HCT116 (cell line): ENCODE measurements around the gene STK40. TPM values are rescaled to one million over a fixed set of nuclear protein-coding genes. Genes with fewer than 3 reads are reported as not detected.

ENCODE experiments used
- ATAC-seq: fragments of 200-7000 bp; cut with Tn5 transposase; 2 replicates; pipeline ENCODE4 v1.9.1; 2020; ENCODE audit warnings: mild to moderate bottlenecking, moderate library complexity
- BruUV-seq: library from RNA; stranded (reverse); fragments of 400-500 nt; replicated peaks from 2 replicates; lab custom pipeline; 2021; lab: Mats Ljungman, UMichigan
- CTCF ChIA-PET: fragments of 300-600 bp; sonication (Branson Sonifier 250); formaldehyde crosslinking; loops from one replicate; lab custom pipeline; 2021; ENCODE audit warnings: antibody characterized with exemption; lab: Charles Lee
- POLR2A ChIA-PET: fragments of 300-600, 350-600 bp; sonication (Branson Sonifier 250); formaldehyde crosslinking; loops from one replicate; lab custom pipeline; 2021; ENCODE audit warnings: antibody characterized with exemption; lab: Charles Lee
- RAD21 ChIA-PET, 2 experiments: fragments of 300-600 bp; sonication (Branson Sonifier 250); formaldehyde crosslinking; loops; one replicate each; lab custom pipeline; 2023; ENCODE audit warnings: low total read pairs in 2 of 2; ENCODE audit not compliant: uncharacterized antibody in 2 of 2, unreplicated experiment in 2 of 2, low non-redundant PET in 1 of 2; lab: Charles Lee
- DNase-seq: peaks from one replicate; pipeline ENCODE4 v3.0.0-alpha.2; 2010; ENCODE audit warnings: low read depth, low spot score
- H2AFZ ChIP-seq: fragments of 200-600 bp; shearing (Covaris generic), sonication (generic); 2 replicates; pipeline ENCODE4 v1.6.1; 2017; ENCODE audit warnings: low read depth, mixed run types, mixed read lengths, antibody characterized with exemption, low read length; ENCODE audit not compliant: poor library complexity, severe bottlenecking
- H3K27ac ChIP-seq: 2 replicates; pipeline ENCODE4 v1.5.1; 2012; ENCODE audit warnings: low read depth, low read length
- H3K27me3 ChIP-seq: fragments of 200-600 bp; sonication (generic); 2 replicates; pipeline ENCODE4 v1.6.1; 2016; ENCODE audit warnings: mixed run types, low read length, mixed read lengths; ENCODE audit not compliant: insufficient read depth
- H3K36me3 ChIP-seq, 2 experiments: fragments of 200-500 bp in 1 of 2; fragments of 200-600 bp in 1 of 2; sonication (Bioruptor generic) in 1 of 2; sonication (generic) in 1 of 2; 2 replicates each; pipeline versions ENCODE4 v1.5.1 to v1.6.1; 2014 to 2016; ENCODE audit warnings: low read length in 2 of 2, inconsistent platforms in 1 of 2, mixed read lengths in 1 of 2, mixed run types in 1 of 2; ENCODE audit not compliant: insufficient read depth in 2 of 2, control insufficient read depth in 1 of 2
- H3K4me1 ChIP-seq, 2 experiments: fragments of 200-600 bp in 1 of 2; sonication (generic) in 1 of 2; 2 replicates each; pipeline versions ENCODE4 v1.5.1 to v1.6.1; 2012 to 2017; ENCODE audit warnings: low read length in 2 of 2, inconsistent platforms in 1 of 2, mild to moderate bottlenecking in 1 of 2, mixed read lengths in 1 of 2, mixed run types in 1 of 2, moderate library complexity in 1 of 2; ENCODE audit not compliant: insufficient read depth in 2 of 2, control insufficient read depth in 1 of 2
- H3K4me2 ChIP-seq: fragments of 200-600 bp; sonication (generic); 2 replicates; pipeline ENCODE4 v1.6.1; 2017; ENCODE audit warnings: mixed run types, low read length, mixed read lengths
- H3K4me3 ChIP-seq, 2 experiments: fragments of 200-600 bp in 1 of 2; sonication (generic) in 1 of 2; replicated peaks in 1 of 2; 2 replicates each; pipeline ENCODE4 v1.5.1; 2011 to 2016; ENCODE audit warnings: low read length in 2 of 2, control low read depth in 1 of 2, low read depth in 1 of 2, mild to moderate bottlenecking in 1 of 2, mixed read lengths in 1 of 2, mixed run types in 1 of 2
- H3K79me2 ChIP-seq: fragments of 200-600 bp; sonication (generic); 2 replicates; pipeline ENCODE4 v1.6.1; 2017; ENCODE audit warnings: mild to moderate bottlenecking, mixed run types, low read length, moderate library complexity, mixed read lengths; ENCODE audit not compliant: insufficient read depth
- H3K9ac ChIP-seq: fragments of 200-600 bp; sonication (generic); 2 replicates; pipeline ENCODE4 v1.6.1; 2016; ENCODE audit warnings: low read length, mixed read lengths
- H3K9me2 ChIP-seq: fragments of 200-600 bp; sonication (generic), shearing (Covaris generic); 2 replicates; pipeline ENCODE4 v1.6.1; 2017; ENCODE audit warnings: mixed run types, mild to moderate bottlenecking, moderate library complexity; ENCODE audit not compliant: insufficient read depth
- H3K9me3 ChIP-seq, 2 experiments: fragments of 200-500 bp in 1 of 2; fragments of 200-600 bp in 1 of 2; sonication (Bioruptor generic) in 1 of 2; sonication (generic) in 1 of 2; 2 replicates each; pipeline ENCODE4 v1.6.1; 2014 to 2017; ENCODE audit warnings: low read length in 2 of 2, mixed read lengths in 2 of 2, inconsistent platforms in 1 of 2, low read depth in 1 of 2, mild to moderate bottlenecking in 1 of 2, mixed run types in 1 of 2, moderate library complexity in 1 of 2; ENCODE audit not compliant: control insufficient read depth in 1 of 2, insufficient read depth in 1 of 2
- H4K20me1 ChIP-seq: fragments of 200-600 bp; sonication (generic), shearing (Covaris generic); 2 replicates; pipeline ENCODE4 v1.6.1; 2017; ENCODE audit warnings: mixed run types, mild to moderate bottlenecking, moderate library complexity; ENCODE audit not compliant: insufficient read depth
- EZH2phosphoT487 ChIP-seq: fragments of 200-600 bp; IDR thresholded peaks from 2 replicates; pipeline ENCODE4 v1.6.1; 2018; ENCODE audit warnings: antibody characterized with exemption, borderline replicate concordance
- POLR2A ChIP-seq: IDR thresholded peaks from 2 replicates; pipeline ENCODE4 v1.7.0; 2011; ENCODE audit warnings: borderline replicate concordance; ENCODE audit not compliant: insufficient read depth, insufficient read length; ENCODE audit errors: extremely low read depth
- POLR2AphosphoS5 ChIP-seq: IDR thresholded peaks from 2 replicates; pipeline ENCODE4 v1.6.1; 2011; ENCODE audit warnings: mild to moderate bottlenecking, low read depth, low read length, moderate library complexity
- YY1 ChIP-seq: IDR thresholded peaks from 2 replicates; pipeline ENCODE4 v1.6.1; 2011; ENCODE audit warnings: low read length, low read depth, moderate library complexity, mild to moderate bottlenecking; ENCODE audit not compliant: insufficient replicate concordance; ENCODE audit errors: extremely low read depth
- ZFX ChIP-seq: fragments of 450-650 bp; IDR thresholded peaks from 2 replicates; pipeline ENCODE4 v1.6.1; 2017
- intact Hi-C: fragments of 100-400 bp; cut with micrococcal nuclease; formaldehyde crosslinking; loops from 2 replicates; pipeline ENCODE4 v1.10.0; 2022
- total RNA-seq: library from RNA; stranded (reverse); gene quantifications from one replicate; pipeline ENCODE4 v1.2.1, GENCODE V29; 2021; ENCODE audit not compliant: unreplicated experiment
- TF ChIP-seq, protein P1 (sequence below): IDR thresholded peaks from 2 replicates; pipeline ENCODE4 v1.6.1; 2012
- TF ChIP-seq, protein P2 (sequence below): IDR thresholded peaks from 2 replicates; pipeline ENCODE4 v1.6.1; 2012; ENCODE audit warnings: low read depth
- TF ChIP-seq, protein P3 (sequence below): IDR thresholded peaks from 2 replicates; pipeline ENCODE4 v1.6.1; 2012

Gene STK40
- total RNA-seq, 1 experiment from 2014 or later: 33.9 TPM

DNA sequence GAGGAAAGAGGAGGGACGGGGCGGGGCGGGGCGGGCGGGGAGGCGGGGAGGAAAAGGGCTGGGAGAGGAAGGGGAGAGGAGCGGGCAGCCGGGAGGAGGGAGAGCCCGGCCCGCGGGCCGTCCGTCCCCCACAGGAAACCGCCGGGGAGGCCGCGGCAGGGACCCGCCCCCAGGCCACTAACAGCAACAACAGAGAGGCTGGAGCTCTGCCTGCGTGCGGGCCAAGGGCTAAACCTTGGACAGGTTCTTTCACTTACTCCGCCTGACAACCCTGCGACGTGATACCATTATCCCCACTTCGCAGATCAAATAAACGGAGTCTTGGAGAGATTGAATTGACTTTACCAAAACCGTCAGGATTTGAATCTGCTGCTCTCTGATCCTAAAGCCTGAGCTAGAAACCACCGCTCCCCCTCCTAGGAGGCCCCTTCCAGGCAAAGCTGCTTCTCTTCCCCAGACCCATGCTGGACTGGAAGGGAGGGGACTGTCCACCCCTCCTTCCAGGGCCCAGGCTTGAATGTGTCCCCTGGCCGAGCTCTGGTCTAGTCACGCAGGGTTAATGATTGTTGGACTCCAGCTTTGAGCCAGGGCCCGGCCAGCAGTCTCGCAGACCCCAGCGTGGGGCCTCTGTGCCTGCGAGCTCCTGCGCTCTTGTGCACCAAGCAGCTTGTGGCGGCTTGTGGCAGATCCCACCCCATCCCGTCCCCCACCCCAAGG is 61.9 kb downstream of the STK40 start, which contains the start of gene EVA1B:
EVA1B (minus strand) TSS at position 10 of the 717 bp plus-strand sequence. CDS start 608 bp downstream, outside the sequence.
- ChIA-PET RAD21 (no interaction called here), POLR2A (interaction anchor here (0.5 to 3.3 kb wide), 4 partner anchors 63 to 950 kb away, joined by 3 to 12 read pairs (median 6); no protein-coding TSS in a partner anchor), CTCF (interaction anchor here (1.0 to 1.7 kb wide), 3 partner anchors 23 to 174 kb away, joined by 3 to 7 read pairs (median 5); partner anchors contain the start of gene TRAPPC3)
- TF ChIP-seq ZFX: 0 out of 2 replicates have a peak, but pooled peaks have one; percentile 13
- TF ChIP-seq, protein P1, sequence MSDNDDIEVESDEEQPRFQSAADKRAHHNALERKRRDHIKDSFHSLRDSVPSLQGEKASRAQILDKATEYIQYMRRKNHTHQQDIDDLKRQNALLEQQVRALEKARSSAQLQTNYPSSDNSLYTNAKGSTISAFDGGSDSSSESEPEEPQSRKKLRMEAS: no peak
- TF ChIP-seq YY1: no peak
- Histone ChIP-seq H3K4me2 (peak within 1 kb of the TSS; percentile 87), H4K20me1 (no peaks in the 10 kb centered on the region), H3K27ac (peak within 1 kb of the TSS; percentile 89), H3K9me3 (no peaks in the 10 kb centered on the region), H2AFZ (no peak within 1 kb of the TSS), H3K4me3 (peak within 1 kb of the TSS; percentile 58 to 69), H3K4me1 (peaks cover 24 to 67% of the 10 kb centered on the region in 2 experiments), H3K27me3 (no peaks in the 10 kb centered on the region), H3K36me3 (no peaks in the 10 kb centered on the region; a peak in 1 of 4 replicates), H3K9ac (peak within 1 kb of the TSS; percentile 76), H3K9me2 (no peaks in the 10 kb centered on the region), H3K79me2 (peaks cover 11% of the 10 kb centered on the region; the same call in 1 of the 2 replicates)
- ATAC-seq: peak; percentile 39
- DNase-seq: no peak
- intact Hi-C loops: no loop called here
- BruUV-seq: no TSS peak

DNA sequence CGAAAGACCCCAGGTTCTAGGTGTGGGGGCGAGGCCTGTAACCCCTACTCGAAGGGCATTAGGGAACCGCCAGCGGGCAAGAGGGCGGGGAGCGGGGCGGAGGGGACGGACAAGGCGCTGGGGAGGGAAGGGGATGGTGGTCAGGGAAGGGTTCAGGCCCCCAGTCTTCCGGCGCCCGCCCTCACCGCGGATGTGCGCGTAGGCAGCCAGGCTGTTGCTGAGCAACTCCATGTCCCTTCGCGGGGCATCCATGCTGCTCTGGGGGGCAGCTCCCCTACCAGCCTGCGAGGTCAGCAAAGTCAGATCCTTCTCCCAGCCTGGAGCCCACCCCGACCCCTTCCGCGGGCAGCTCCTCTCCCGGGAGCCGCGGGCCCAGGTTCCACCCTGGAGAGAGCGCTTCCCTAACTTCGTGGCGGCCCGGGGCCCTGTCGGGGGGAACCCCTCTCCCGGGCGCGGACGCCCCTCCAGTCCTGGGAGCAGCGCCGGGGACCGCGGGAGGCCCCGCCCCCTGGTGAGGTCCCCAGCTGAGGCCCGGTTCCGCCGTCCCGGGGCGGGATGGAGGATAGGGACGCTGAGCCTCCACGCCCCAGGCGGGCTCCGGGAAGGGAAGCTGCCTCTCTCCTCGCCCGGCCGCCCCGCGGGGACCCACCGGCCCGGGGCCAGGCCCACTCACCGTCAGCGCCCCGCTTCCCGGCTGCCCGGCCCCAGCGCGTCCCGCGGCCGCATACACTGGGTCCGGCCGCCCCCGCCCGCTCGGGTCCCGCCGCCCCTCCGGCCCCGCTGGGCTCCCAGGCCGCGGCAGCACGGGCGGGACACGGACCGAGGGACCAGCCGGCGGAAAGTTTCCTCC is 62.7 kb downstream of the STK40 start:
- Histone ChIP-seq H3K27ac (peak overlapping the region; percentile 89), H2AFZ (no peak overlapping the region), H3K4me1 (peaks cover 20 to 60% of the 10 kb centered on the region in 2 experiments)
- CTCF ChIA-PET: interaction anchor here (1.0 to 1.3 kb wide), 3 partner anchors 23 to 173 kb away, joined by 3 to 7 read pairs (median 4); partner anchors contain the start of gene TRAPPC3
- RAD21 ChIA-PET: no interaction called here
- TF ChIP-seq POLR2AphosphoS5 (peak; percentile 30; the same call in 1 of the 2 replicates), ZFX (peak; percentile 62; the same call in 1 of the 2 replicates), EZH2phosphoT487 (no peak), POLR2A (no peak)
- TF ChIP-seq, protein P2, sequence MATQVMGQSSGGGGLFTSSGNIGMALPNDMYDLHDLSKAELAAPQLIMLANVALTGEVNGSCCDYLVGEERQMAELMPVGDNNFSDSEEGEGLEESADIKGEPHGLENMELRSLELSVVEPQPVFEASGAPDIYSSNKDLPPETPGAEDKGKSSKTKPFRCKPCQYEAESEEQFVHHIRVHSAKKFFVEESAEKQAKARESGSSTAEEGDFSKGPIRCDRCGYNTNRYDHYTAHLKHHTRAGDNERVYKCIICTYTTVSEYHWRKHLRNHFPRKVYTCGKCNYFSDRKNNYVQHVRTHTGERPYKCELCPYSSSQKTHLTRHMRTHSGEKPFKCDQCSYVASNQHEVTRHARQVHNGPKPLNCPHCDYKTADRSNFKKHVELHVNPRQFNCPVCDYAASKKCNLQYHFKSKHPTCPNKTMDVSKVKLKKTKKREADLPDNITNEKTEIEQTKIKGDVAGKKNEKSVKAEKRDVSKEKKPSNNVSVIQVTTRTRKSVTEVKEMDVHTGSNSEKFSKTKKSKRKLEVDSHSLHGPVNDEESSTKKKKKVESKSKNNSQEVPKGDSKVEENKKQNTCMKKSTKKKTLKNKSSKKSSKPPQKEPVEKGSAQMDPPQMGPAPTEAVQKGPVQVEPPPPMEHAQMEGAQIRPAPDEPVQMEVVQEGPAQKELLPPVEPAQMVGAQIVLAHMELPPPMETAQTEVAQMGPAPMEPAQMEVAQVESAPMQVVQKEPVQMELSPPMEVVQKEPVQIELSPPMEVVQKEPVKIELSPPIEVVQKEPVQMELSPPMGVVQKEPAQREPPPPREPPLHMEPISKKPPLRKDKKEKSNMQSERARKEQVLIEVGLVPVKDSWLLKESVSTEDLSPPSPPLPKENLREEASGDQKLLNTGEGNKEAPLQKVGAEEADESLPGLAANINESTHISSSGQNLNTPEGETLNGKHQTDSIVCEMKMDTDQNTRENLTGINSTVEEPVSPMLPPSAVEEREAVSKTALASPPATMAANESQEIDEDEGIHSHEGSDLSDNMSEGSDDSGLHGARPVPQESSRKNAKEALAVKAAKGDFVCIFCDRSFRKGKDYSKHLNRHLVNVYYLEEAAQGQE: no peak
- TF ChIP-seq, protein P1: no peak
- TF ChIP-seq, protein P3, sequence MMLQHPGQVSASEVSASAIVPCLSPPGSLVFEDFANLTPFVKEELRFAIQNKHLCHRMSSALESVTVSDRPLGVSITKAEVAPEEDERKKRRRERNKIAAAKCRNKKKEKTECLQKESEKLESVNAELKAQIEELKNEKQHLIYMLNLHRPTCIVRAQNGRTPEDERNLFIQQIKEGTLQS: no peak
- TF ChIP-seq, all 23 proteins: peak for 2
- ATAC-seq (peak; percentile 32), DNase-seq (no peak)
- H3K79me2 ChIP-seq: peaks cover 11% of the 10 kb centered on the region; the same call in 1 of the 2 replicates
- intact Hi-C loops: no loop called here
- H3K9me3 ChIP-seq: no peaks in the 10 kb centered on the region
- H4K20me1 ChIP-seq: no peaks in the 10 kb centered on the region
- no peaks in the 10 kb centered on the region for H3K27me3 ChIP-seq
- no peaks in the 10 kb centered on the region for H3K9me2 ChIP-seq
- POLR2A ChIA-PET: interaction anchor here (0.5 to 3.3 kb wide), 3 partner anchors 63 to 949 kb away, joined by 3 to 12 read pairs (median 6); no protein-coding TSS in a partner anchor
- no peaks in the 10 kb centered on the region; a peak in 1 of 4 replicates for H3K36me3 ChIP-seq
- H3K4me2 ChIP-seq: peak overlapping the region; percentile 87
- H3K9ac ChIP-seq: peak overlapping the region; percentile 76
- H3K4me3 ChIP-seq: peak overlapping the region; percentile 58 to 69
- no TSS peak for BruUV-seq
